K562 (cell line): ENCODE results near the gene C17orf75. TPM values are rescaled to one million over a fixed set of nuclear protein-coding genes. Genes with fewer than 3 reads are reported as not detected.

Source experiments
- ATAC-seq: fragments of 200-7000 bp; cut with Tn5 transposase; 3 replicates; pipeline ENCODE4 v1.9.1; 2020; ENCODE audit warnings: moderate library complexity
- BruUV-seq: library from RNA; stranded (reverse); fragments of 400-500 nt; replicated peaks from 2 replicates; lab custom pipeline; 2021; lab: Mats Ljungman, UMichigan
- CTCF ChIA-PET: fragments of 300-600 bp; formaldehyde crosslinking; extraction: SDS; loops from one replicate; lab custom pipeline; 2021; ENCODE audit warnings: low intra/inter-chr PET ratio; lab: Yijun Ruan, JAX
- POLR2A ChIA-PET: fragments of 300-600, 350-650 bp; sonication (Branson Sonifier 250); formaldehyde crosslinking; extraction: SDS; loops from one replicate; lab custom pipeline; 2021; ENCODE audit warnings: antibody characterized with exemption, inconsistent platforms; lab: Yijun Ruan, JAX
- DNase-seq, 4 experiments: peaks; one replicate each; pipeline versions ENCODE4 v3.0.0 to v3.0.0-alpha.2; 2011 to 2018; ENCODE audit warnings: low spot score in 3 of 4, mixed read lengths in 3 of 4; ENCODE audit errors: extremely low read depth in 1 of 4
- FAIRE-seq: peaks from 2 replicates; lab custom pipeline; 2011; peaks lifted over from hg19 to GRCh38; lab: Jason Lieb, UNC
- H2AFZ ChIP-seq: 2 replicates; pipeline ENCODE4 v1.6.0; 2011; ENCODE audit warnings: low read depth, low read length, control low read depth, inconsistent platforms
- H3K27ac ChIP-seq: fragments of 200-600 bp; 3 replicates; pipeline ENCODE4 v1.8.0; 2011; ENCODE audit warnings: low read depth, mild to moderate bottlenecking, control low read depth, inconsistent platforms, low read length, moderate library complexity, mixed read lengths; ENCODE audit errors: extremely low read depth
- H3K27me3 ChIP-seq, 2 experiments: fragments of 300-600 bp in 1 of 2; 2 replicates in 1 of 2; 3 replicates in 1 of 2; pipeline versions ENCODE4 v1.6.0 to v1.8.0; 2011; ENCODE audit warnings: inconsistent platforms in 2 of 2, low read length in 2 of 2, mild to moderate bottlenecking in 1 of 2, mixed read lengths in 1 of 2, moderate library complexity in 1 of 2; ENCODE audit not compliant: control insufficient read depth in 2 of 2, insufficient read depth in 2 of 2
- H3K36me3 ChIP-seq: fragments of 300-600 bp; 3 replicates; pipeline ENCODE4 v1.8.0; 2011; ENCODE audit warnings: mild to moderate bottlenecking, low read length, inconsistent platforms; ENCODE audit not compliant: control insufficient read depth, insufficient read depth
- H3K4me1 ChIP-seq, 2 experiments: fragments of 200-600 bp in 1 of 2; replicated peaks in 1 of 2; 2 replicates in 1 of 2; 3 replicates in 1 of 2; pipeline versions ENCODE4 v1.5.1 to v1.8.0; 2011; ENCODE audit warnings: inconsistent platforms in 2 of 2, low read length in 2 of 2, mild to moderate bottlenecking in 1 of 2, mixed read lengths in 1 of 2, moderate library complexity in 1 of 2; ENCODE audit not compliant: control insufficient read depth in 2 of 2, insufficient read depth in 2 of 2
- H3K4me2 ChIP-seq: 2 replicates; pipeline ENCODE4 v1.6.1; 2011; ENCODE audit warnings: low read length, control low read depth, inconsistent platforms, mixed read lengths; ENCODE audit not compliant: insufficient read depth
- H3K4me3 ChIP-seq: fragments of 200-600 bp; sonication (generic), shearing (Covaris generic); 2 replicates; pipeline ENCODE4 v1.5.1; 2016; ENCODE audit warnings: control low read depth, inconsistent platforms
- H3K79me2 ChIP-seq: fragments of 200-600 bp; 3 replicates; pipeline ENCODE4 v1.8.0; 2011; ENCODE audit warnings: low read length, inconsistent platforms; ENCODE audit not compliant: control insufficient read depth, insufficient read depth
- H3K9ac ChIP-seq, 2 experiments: 2 replicates each; pipeline versions ENCODE4 v1.6.0 to v1.6.1; 2011; ENCODE audit warnings: low read depth in 2 of 2, low read length in 2 of 2, control low read depth in 1 of 2, inconsistent platforms in 1 of 2, mild to moderate bottlenecking in 1 of 2, mixed read lengths in 1 of 2; ENCODE audit not compliant: insufficient read depth in 1 of 2
- H3K9me1 ChIP-seq: one replicate; pipeline ENCODE4 v1.6.0; 2011; ENCODE audit warnings: inconsistent platforms, mild to moderate bottlenecking, low read length, moderate library complexity; ENCODE audit not compliant: control insufficient read depth, insufficient read depth
- H3K9me3 ChIP-seq: replicated peaks from 2 replicates; pipeline ENCODE4 v1.5.1; 2011; ENCODE audit warnings: low read depth, low read length, inconsistent platforms; ENCODE audit not compliant: control insufficient read depth, insufficient read depth
- H4K20me1 ChIP-seq: replicated peaks from 2 replicates; pipeline ENCODE4 v1.6.1; 2011; ENCODE audit warnings: low read length, inconsistent platforms, mixed read lengths; ENCODE audit not compliant: control insufficient read depth, insufficient read depth
- CC2D1A ChIP-seq: fragments of 450-650 bp; IDR thresholded peaks from 2 replicates; pipeline ENCODE4 v1.6.1; 2017; ENCODE audit warnings: mild to moderate bottlenecking
- DIDO1 ChIP-seq: fragments of 450-650 bp; IDR thresholded peaks from 2 replicates; pipeline ENCODE4 v1.6.1; 2016; ENCODE audit warnings: low read depth, missing biosample characterization, missing genetic modification characterization
- ELF2 ChIP-seq: fragments of 250-450 bp; sonication (Bioruptor Pico); IDR thresholded peaks from 2 replicates; pipeline ENCODE4 v1.5.0; 2021; ENCODE audit warnings: mild to moderate bottlenecking
- HMG20A ChIP-seq: fragments of 450-650 bp; formaldehyde crosslinking; conservative IDR thresholded peaks from 2 replicates; pipeline ENCODE4 v1.4.0; 2020; ENCODE audit warnings: mild to moderate bottlenecking, mixed read lengths
- JUNB ChIP-seq: fragments of 450-650 bp; formaldehyde crosslinking; conservative IDR thresholded peaks from 2 replicates; pipeline ENCODE4 v1.4.0; 2020; ENCODE audit warnings: mild to moderate bottlenecking
- RBM39 ChIP-seq: fragments of 200-400 bp; formaldehyde crosslinking; optimal IDR thresholded peaks from 2 replicates; pipeline ENCODE3; 2018; ENCODE audit warnings: low read depth, low read length
- WGBS: fragments of 100-300 bp; shearing (Covaris generic); methylation state at CpG from one replicate; pipeline ENCODE4 v1.1.6; 2016; ENCODE audit warnings: low coverage, mixed read lengths; ENCODE audit not compliant: insufficient coverage; ENCODE audit errors: missing lambda C conversion rate; 5-methylcytosine and 5-hydroxymethylcytosine counted together
- in situ Hi-C: fragments of 300-500 bp; cut with MboI; formaldehyde crosslinking; loops from 4 replicates; pipeline ENCODE4 v1.15.0; 2018; ENCODE audit warnings: inconsistent platforms, mixed read lengths
- intact Hi-C: fragments of 100-400 bp; cut with micrococcal nuclease; formaldehyde crosslinking; loops from 2 replicates; pipeline ENCODE4 v1.14.2; 2022
- polyA plus RNA-seq, 8 experiments: library from polyadenylated mRNA; depleted of rRNA in 4 of 8; stranded (reverse) in 5 of 8; unstranded in 3 of 8; fragments of >200 nt; fragmentation: Nextera tagmentation in 2 of 8; fragmentation: Illumina TruSeq in 1 of 8; extraction: Ambion mirVana in 2 of 8; extraction: Trizol in 1 of 8; gene quantifications; 2 replicates each; pipeline versions ENCODE4 v1.2.1 to v1.2.3, GENCODE V29; 2011 to 2014; ENCODE audit warnings: inconsistent platforms in 1 of 8, missing spikeins in 1 of 8
- total RNA-seq, 7 experiments: library from RNA; depleted of rRNA in 6 of 7; stranded (reverse); fragments of >200 nt in 6 of 7; fragmentation: Illumina TruSeq in 2 of 7; extraction: Trizol in 2 of 7; gene quantifications; 2 replicates each; pipeline versions ENCODE4 v1.2.1 to v1.2.3, GENCODE V29; 2011 to 2021; ENCODE audit warnings: low replicate concordance in 1 of 7
- TF ChIP-seq, protein P1 (sequence below): fragments of 150-350 bp; IDR thresholded peaks from 2 replicates; pipeline ENCODE4 v1.6.1; 2014; ENCODE audit warnings: low read depth, mild to moderate bottlenecking, low read length, borderline replicate concordance
- TF ChIP-seq, protein P2 (sequence below): sonication (generic); formaldehyde crosslinking; IDR thresholded peaks from 2 replicates; pipeline ENCODE4 v1.9.0; 2022; ENCODE audit warnings: mild to moderate bottlenecking, missing genetic modification reagents
- TF ChIP-seq, protein P3 (sequence below): fragments of 250-450 bp; sonication (Bioruptor Pico); IDR thresholded peaks from 2 replicates; pipeline ENCODE4 v1.5.1; 2021; ENCODE audit warnings: mild to moderate bottlenecking

The C17orf75 gene
- total and polyA plus RNA-seq, 9 of the 15 experiments (the other 6 are each of a cell fraction or from before 2014, with no cell fraction given), result 15.5 to 55.7 (median 18.5) TPM

DNA sequence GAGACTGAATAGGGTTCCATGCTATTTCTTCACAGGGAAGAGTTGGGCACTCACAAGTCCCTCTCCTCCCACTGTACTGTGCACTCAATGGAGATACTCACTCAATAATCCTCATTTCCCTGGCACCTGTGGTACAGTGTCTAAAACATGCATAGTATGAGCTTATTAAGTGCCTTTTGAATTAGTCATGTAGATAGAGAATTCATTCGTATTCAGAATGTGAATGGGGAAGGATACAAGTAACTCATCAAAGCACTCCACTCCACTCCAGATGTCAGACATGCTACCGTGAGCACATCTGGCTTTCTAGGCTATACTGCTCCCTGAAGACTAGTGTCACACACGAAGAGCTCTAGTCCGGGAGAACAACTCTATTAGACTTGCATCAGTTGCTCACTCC is 6.3 kb downstream of the C17orf75 start:
- intact Hi-C loops (no loop called here), in situ Hi-C loops (no loop called here)
- ATAC-seq (no peak), FAIRE-seq (no peak), DNase-seq (no peak)
- no TSS peak for BruUV-seq
- Histone ChIP-seq H3K79me2 (no peaks in the 10 kb centered on the region), H3K27me3 (no peaks in the 10 kb centered on the region), H3K9ac (no peak overlapping the region), H2AFZ (no peak overlapping the region), H3K36me3 (peaks cover 13% of the 10 kb centered on the region; the same call in 2 of the 3 replicates), H3K4me1 (peaks cover 0 to 5% of the 10 kb centered on the region in 2 experiments; a peak in 1 of 5 replicates), H3K9me1 (no peaks in the 10 kb centered on the region), H3K4me3 (no peak overlapping the region), H4K20me1 (no peaks in the 10 kb centered on the region), H3K4me2 (no peak overlapping the region), H3K9me3 (no peaks in the 10 kb centered on the region), H3K27ac (no peak overlapping the region)
- POLR2A ChIA-PET, result interaction anchor here (1.1 to 1.4 kb wide), 2 partner anchors 8 to 19 kb away, joined by 3 read pairs; no protein-coding TSS in a partner anchor
- CTCF ChIA-PET, result interaction anchor here (0.9 kb wide), 1 partner anchor 13 kb away, joined by 3 read pairs; no protein-coding TSS in a partner anchor
- 48% methylated on average over 4 of the region's 4 CpGs for WGBS
- TF ChIP-seq ELF2 (CRISPR knock-in tag) (no peak), HMG20A (CRISPR knock-in tag) (no peak), RBM39 (no peak), DIDO1 (tag) (no peak), CC2D1A (no peak), JUNB (CRISPR knock-in tag) (no peak)
- TF ChIP-seq, protein P1, sequence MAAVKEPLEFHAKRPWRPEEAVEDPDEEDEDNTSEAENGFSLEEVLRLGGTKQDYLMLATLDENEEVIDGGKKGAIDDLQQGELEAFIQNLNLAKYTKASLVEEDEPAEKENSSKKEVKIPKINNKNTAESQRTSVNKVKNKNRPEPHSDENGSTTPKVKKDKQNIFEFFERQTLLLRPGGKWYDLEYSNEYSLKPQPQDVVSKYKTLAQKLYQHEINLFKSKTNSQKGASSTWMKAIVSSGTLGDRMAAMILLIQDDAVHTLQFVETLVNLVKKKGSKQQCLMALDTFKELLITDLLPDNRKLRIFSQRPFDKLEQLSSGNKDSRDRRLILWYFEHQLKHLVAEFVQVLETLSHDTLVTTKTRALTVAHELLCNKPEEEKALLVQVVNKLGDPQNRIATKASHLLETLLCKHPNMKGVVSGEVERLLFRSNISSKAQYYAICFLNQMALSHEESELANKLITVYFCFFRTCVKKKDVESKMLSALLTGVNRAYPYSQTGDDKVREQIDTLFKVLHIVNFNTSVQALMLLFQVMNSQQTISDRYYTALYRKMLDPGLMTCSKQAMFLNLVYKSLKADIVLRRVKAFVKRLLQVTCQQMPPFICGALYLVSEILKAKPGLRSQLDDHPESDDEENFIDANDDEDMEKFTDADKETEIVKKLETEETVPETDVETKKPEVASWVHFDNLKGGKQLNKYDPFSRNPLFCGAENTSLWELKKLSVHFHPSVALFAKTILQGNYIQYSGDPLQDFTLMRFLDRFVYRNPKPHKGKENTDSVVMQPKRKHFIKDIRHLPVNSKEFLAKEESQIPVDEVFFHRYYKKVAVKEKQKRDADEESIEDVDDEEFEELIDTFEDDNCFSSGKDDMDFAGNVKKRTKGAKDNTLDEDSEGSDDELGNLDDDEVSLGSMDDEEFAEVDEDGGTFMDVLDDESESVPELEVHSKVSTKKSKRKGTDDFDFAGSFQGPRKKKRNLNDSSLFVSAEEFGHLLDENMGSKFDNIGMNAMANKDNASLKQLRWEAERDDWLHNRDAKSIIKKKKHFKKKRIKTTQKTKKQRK, result no peak
- TF ChIP-seq, protein P2, sequence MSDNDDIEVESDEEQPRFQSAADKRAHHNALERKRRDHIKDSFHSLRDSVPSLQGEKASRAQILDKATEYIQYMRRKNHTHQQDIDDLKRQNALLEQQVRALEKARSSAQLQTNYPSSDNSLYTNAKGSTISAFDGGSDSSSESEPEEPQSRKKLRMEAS (CRISPR knock-in tag), result no peak
- TF ChIP-seq, protein P3, sequence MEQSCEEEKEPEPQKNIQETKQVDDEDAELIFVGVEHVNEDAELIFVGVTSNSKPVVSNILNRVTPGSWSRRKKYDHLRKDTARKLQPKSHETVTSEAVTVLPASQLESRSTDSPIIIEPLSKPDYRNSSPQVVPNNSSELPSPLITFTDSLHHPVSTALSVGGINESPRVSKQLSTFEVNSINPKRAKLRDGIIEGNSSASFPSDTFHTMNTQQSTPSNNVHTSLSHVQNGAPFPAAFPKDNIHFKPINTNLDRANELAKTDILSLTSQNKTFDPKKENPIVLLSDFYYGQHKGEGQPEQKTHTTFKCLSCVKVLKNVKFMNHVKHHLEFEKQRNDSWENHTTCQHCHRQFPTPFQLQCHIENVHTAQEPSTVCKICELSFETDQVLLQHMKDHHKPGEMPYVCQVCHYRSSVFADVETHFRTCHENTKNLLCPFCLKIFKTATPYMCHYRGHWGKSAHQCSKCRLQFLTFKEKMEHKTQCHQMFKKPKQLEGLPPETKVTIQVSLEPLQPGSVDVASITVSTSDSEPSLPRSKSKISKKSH, result no peak
